HepG2 (cell line): Measurements from ENCODE around the gene PARM1. TPM values are rescaled to one million over a fixed set of nuclear protein-coding genes. Genes with fewer than 3 reads are reported as not detected.

Source experiments
- polyA plus RNA-seq, 8 experiments: library from polyadenylated mRNA; depleted of rRNA in 3 of 8; stranded (reverse) in 7 of 8; unstranded in 1 of 8; fragments of >200 nt; fragmentation: Illumina TruSeq in 4 of 8; extraction: Trizol in 4 of 8; gene quantifications; 2 replicates each; pipeline versions ENCODE4 v1.2.1 to v1.2.3, GENCODE V29; 2011 to 2016; ENCODE audit warnings: low read depth in 4 of 8, missing spikeins in 1 of 8, mixed read lengths in 1 of 8; ENCODE audit not compliant: insufficient read depth in 1 of 8
- total RNA-seq, 5 experiments: library from RNA; depleted of rRNA; stranded (reverse); fragments of >200 nt; fragmentation: Illumina TruSeq; extraction: Trizol; gene quantifications; 2 replicates each; pipeline ENCODE4 v1.2.3, GENCODE V29; 2016; ENCODE audit warnings: low read depth in 1 of 5

PARM1 gene
- total and polyA plus RNA-seq, 2 of the 13 experiments (the other 11 are each of a cell fraction or from before 2014, with no cell fraction given), result not detected

Other genes starting within 250 kb of the PARM1 start
- gene BTC, start 138.6 kb upstream of the PARM1 start, total RNA-seq (2016; rRNA removed; fragmentation: Illumina TruSeq; extraction: Trizol), result not detected in 2 replicates
- not detected in 2 replicates for gene BTC, start 138.6 kb upstream of the PARM1 start, polyA plus RNA-seq (2011; rRNA removed)